SHP77 treated with DMSO at 0.1 percent for 48 hours (cell line): ENCODE results near the gene ROR2.
A peak's percentile ranks its signal among the peaks of the same experiment; 100 is the strongest.

Source experiments
- DNase-seq: peaks from one replicate; lab custom pipeline; 2025; lab: John Stamatoyannopoulos, UW

The ROR2 gene

GRCh38 chr9:91879231-91879630, 70.8 kb downstream of the ROR2 start:
- DNase-seq = no peak

- DNase-seq = peak; percentile 13
Observed at GRCh38 chr9:91873637-91874051, 76.4 kb downstream of the ROR2 start.

DNA sequence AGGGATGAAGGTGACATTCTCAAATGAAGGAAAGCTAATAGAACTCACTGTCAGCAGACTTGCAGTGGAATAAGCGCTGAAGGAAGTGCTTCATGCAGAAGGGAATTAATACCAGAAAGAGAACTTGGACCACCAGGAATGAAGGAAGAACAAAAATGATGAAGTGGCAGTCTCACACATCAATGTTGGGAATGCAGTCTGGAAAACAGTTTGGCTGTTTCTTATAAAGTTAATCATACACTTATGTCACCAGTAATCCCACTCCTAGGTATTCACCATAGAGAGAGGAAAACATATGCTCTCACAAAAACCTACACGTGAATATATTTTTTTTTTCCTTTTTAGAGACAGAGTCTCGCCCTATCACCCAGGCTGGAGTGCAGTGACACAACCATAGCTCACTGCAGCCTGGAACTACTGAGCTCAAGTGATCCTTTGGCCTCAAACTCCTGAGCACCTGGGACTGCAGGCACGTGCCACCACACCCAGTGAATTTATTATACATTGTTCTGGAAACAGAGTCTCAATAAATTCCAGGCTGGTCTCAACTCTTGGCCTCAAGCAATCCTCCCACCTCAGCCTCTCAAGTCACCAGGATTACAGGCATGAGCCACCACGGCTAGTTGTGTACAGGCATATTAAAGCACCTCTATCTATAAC, 81.2 kb downstream of the ROR2 start:
- DNase-seq = no peak

DNA sequence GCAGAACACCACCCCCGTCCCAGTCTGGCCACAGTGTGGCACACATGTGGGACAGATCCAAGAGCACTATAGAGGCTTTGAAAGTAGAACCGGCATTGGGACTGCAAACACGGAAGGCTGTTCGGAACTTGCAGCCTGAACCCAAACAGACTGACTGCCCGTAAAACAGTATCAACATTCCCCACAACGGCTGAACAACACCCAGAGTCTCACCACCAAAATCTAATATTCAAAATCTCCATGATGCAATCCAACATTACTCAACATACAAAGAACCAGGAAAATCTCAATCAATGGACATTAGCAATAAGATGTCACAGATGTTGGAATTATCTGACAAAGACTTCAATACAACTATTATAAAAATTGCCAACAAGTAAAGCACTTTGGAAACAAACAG, 82.3 kb downstream of the ROR2 start:
- no peak for DNase-seq

DNA sequence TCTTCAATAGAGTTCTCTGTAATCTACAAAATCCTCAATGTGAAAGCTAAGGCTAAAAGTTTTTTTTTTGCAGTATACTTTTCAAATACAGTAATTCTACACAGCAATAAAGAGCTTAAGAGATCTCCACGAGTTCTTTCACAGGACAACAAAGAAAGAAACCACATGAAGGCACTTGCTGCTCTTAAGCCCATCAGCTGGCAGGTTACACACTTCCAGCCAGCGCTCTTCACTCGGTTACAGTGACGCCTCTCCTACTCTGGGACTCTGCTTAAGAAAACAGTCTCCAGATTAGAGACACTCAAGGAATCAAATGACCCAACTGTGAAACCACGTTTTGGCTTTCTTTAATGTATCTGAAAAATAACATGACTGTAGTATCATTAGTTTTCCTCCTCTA, 85.0 kb downstream of the ROR2 start:
- DNase-seq = no peak

- DNase-seq = no peak
Observed at GRCh38 chr9:91864380-91864779, 85.6 kb downstream of the ROR2 start.

DNA sequence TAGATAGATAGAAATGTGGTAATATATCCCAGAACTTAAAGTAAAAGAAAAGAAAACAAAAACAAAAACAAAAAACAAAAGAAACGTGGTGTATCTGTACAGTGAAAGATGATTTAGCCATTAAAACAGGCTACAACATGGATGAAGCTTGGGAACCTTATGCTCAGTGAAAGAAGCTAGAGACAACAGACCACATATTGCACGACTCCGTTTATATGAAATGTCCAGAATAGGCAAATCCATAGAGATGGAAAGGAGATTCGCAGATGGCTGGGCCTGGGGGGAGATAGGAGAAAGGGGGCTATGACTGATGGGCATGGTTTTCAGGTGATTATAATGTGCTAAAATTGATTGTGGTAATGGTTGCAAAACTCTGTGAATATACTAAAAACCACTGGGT, 86.6 kb downstream of the ROR2 start:
- DNase-seq = no peak

- no peak for DNase-seq
Observed at GRCh38 chr9:91858213-91859030, 91.6 kb downstream of the ROR2 start.

GRCh38 chr9:91857291-91858212, 92.5 kb downstream of the ROR2 start:
- DNase-seq = no peak

GRCh38 chr9:91856419-91856818, 93.6 kb downstream of the ROR2 start:
- DNase-seq = no peak

- no peak for DNase-seq
Observed at GRCh38 chr9:91855196-91855595, 94.8 kb downstream of the ROR2 start.

- DNase-seq = no peak
Observed at GRCh38 chr9:91852801-91853347, 97.2 kb downstream of the ROR2 start.

GRCh38 chr9:91849694-91850093, 100.3 kb downstream of the ROR2 start:
- no peak for DNase-seq

GRCh38 chr9:91848146-91848545, 101.9 kb downstream of the ROR2 start:
- no peak for DNase-seq

- no peak for DNase-seq
Observed at GRCh38 chr9:91847581-91848091, 102.4 kb downstream of the ROR2 start.

DNA sequence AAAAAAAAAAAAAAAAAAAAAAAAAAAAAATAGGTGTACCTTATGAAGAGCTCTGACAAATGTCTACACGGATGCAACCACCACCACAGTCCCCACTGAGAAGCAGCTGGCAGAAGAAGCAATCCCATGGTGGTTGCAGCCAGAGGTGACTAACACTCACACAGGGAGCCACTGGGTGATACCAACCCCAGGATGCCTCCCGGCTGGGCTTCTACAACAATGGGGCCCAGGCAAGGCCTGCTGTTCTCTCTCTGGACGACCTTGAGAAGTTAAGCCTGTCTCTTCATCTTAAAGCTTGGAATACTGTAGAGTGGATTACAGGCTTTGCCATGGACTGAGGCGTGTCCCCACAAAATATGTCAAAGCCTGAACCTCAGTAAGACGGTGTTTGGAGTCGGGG, 104.1 kb downstream of the ROR2 start:
- no peak for DNase-seq

- DNase-seq = no peak
Observed at GRCh38 chr9:91844701-91845291, 105.2 kb downstream of the ROR2 start.

- DNase-seq = no peak
Observed at GRCh38 chr9:91844190-91844589, 105.8 kb downstream of the ROR2 start.

- DNase-seq = no peak
Observed at GRCh38 chr9:91843623-91844148, 106.3 kb downstream of the ROR2 start.

- no peak for DNase-seq
Observed at GRCh38 chr9:91843093-91843492, 106.9 kb downstream of the ROR2 start.

GRCh38 chr9:91842358-91843049, 107.5 kb downstream of the ROR2 start:
- no peak for DNase-seq
